MM.1S (cell line): ENCODE results near the gene STMN3.

Experiments used
- DNase-seq: peaks from one replicate; pipeline ENCODE4 v3.0.0-alpha.2; 2015
- H2AFZ ChIP-seq: fragments of 300-600 bp; sonication (generic); 2 replicates; pipeline ENCODE4 v1.6.0; 2016; ENCODE audit warnings: antibody characterized with exemption, low read length
- H3F3A ChIP-seq: fragments of 300-600 bp; sonication (generic); 2 replicates; pipeline ENCODE4 v1.6.1; 2016; ENCODE audit warnings: mild to moderate bottlenecking, antibody characterized with exemption, low read length, moderate library complexity, mixed read lengths; ENCODE audit not compliant: insufficient read depth
- H3K27ac ChIP-seq: fragments of 300-600 bp; sonication (generic); 2 replicates; pipeline ENCODE4 v1.5.1; 2016; ENCODE audit warnings: mild to moderate bottlenecking, low read length
- H3K27me3 ChIP-seq: fragments of 300-600 bp; sonication (generic); replicated peaks from 2 replicates; pipeline ENCODE4 v1.6.0; 2016; ENCODE audit warnings: low read length; ENCODE audit not compliant: insufficient read depth
- H3K36me3 ChIP-seq: fragments of 300-600 bp; sonication (generic); replicated peaks from 2 replicates; pipeline ENCODE4 v1.6.1; 2016; ENCODE audit warnings: mild to moderate bottlenecking, low read length, mixed read lengths; ENCODE audit not compliant: insufficient read depth
- H3K4me1 ChIP-seq: fragments of 300-600 bp; sonication (generic); 2 replicates; pipeline ENCODE4 v1.6.1; 2016; ENCODE audit warnings: low read length, mixed read lengths
- H3K4me2 ChIP-seq: fragments of 300-600 bp; sonication (generic); 2 replicates; pipeline ENCODE4 v1.6.0; 2016; ENCODE audit warnings: low read depth, low read length
- H3K4me3 ChIP-seq: fragments of 300-600 bp; sonication (generic); 2 replicates; pipeline ENCODE4 v1.5.1; 2016; ENCODE audit warnings: low read length, mixed read lengths
- H3K79me2 ChIP-seq: fragments of 300-600 bp; sonication (generic); 2 replicates; pipeline ENCODE4 v1.6.1; 2016; ENCODE audit warnings: mixed run types, low read length, mixed read lengths
- H3K9ac ChIP-seq: fragments of 300-600 bp; sonication (generic); 2 replicates; pipeline ENCODE4 v1.6.1; 2016; ENCODE audit warnings: low read length, mixed read lengths
- H3K9me2 ChIP-seq: fragments of 300-600 bp; sonication (generic); replicated peaks from 2 replicates; pipeline ENCODE4 v1.6.1; 2016; ENCODE audit warnings: mild to moderate bottlenecking, low read length, mixed read lengths; ENCODE audit not compliant: insufficient read depth
- H3K9me3 ChIP-seq: fragments of 300-600 bp; sonication (generic); replicated peaks from 2 replicates; pipeline ENCODE4 v1.6.1; 2016; ENCODE audit warnings: mild to moderate bottlenecking, low read length, mixed read lengths; ENCODE audit not compliant: insufficient read depth
- H4K20me1 ChIP-seq: fragments of 300-600 bp; sonication (generic); 2 replicates; pipeline ENCODE4 v1.6.1; 2016; ENCODE audit warnings: mild to moderate bottlenecking, low read length, moderate library complexity, mixed read lengths; ENCODE audit not compliant: insufficient read depth
- CTCF ChIP-seq: fragments of 300-600 bp; sonication (generic); IDR thresholded peaks from 2 replicates; pipeline ENCODE4 v1.5.1; 2016; ENCODE audit warnings: antibody characterized with exemption, low read length, mixed read lengths
- EZH2 ChIP-seq: fragments of 300-600 bp; sonication (generic); optimal IDR thresholded peaks from 2 replicates; pipeline ENCODE3; 2017; ENCODE audit warnings: low read depth, mild to moderate bottlenecking, antibody characterized with exemption, low read length, mixed read lengths
- EZH2phosphoT487 ChIP-seq: fragments of 300-600 bp; sonication (generic); IDR thresholded peaks from 2 replicates; pipeline ENCODE4 v1.6.1; 2018; ENCODE audit warnings: antibody characterized with exemption, low read length

STMN3 gene

DNA sequence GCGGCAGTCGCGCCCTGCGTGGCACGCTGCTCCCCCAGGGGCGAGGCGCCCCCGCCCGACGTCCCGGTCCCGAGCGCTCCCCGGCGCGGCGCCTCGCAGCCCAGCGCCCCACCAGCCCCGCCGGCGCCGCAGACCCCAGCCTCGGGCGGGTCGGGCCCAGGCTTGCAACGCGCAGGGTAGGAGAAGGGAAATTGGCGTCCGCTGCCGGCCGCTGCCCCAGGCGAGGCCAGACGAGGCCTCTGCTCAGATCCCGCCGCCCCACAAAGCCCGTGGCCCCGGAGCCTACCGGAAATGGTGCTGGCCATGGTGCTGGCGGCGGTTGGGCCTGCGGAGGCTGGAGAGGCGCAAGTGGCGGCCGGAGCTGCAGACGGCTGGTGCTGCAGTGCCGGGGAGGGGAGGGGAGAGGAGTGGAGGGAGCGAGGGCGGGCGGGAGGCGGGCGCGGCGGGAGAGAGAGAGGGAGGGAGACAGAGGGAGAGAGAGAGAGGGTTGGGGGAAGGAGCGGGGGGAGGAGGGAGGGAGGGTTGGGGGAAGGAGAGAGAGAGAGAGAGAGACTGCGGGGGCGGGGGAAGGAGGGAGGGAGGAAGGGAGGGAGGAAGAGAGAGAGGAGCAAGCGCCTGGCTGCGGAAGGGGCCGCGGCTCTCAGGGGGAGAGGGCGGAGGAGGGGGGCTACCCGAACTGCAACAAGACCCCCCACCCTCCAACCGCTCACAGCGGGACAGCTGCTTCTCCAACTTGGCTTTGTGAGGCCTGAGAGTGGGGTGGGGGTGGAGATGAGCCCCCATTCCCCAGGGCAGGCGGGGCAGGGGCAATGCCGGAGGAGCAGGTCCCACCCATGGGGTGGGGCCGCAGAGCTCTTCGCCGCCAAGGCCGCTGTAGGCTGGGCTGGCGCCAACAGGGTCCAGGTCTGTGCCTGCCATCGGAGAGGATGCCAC is at the start of gene STMN3:
STMN3 (minus strand) TSS at position 384 of the 933 bp plus-strand sequence; CDS start at position 305, 79 bp downstream.
- Histone ChIP-seq H3F3A (no peaks in the 10 kb centered on the region), H3K9me3 (no peaks in the 10 kb centered on the region), H2AFZ (no peak within 1 kb of the TSS), H3K9me2 (no peaks in the 10 kb centered on the region), H3K4me2 (no peak within 1 kb of the TSS), H3K79me2 (no peaks in the 10 kb centered on the region), H3K27ac (no peak within 1 kb of the TSS), H3K4me1 (no peaks in the 10 kb centered on the region), H3K36me3 (no peaks in the 10 kb centered on the region), H3K4me3 (no peak within 1 kb of the TSS), H3K27me3 (peaks cover 53% of the 10 kb centered on the region), H3K9ac (no peak within 1 kb of the TSS), H4K20me1 (no peaks in the 10 kb centered on the region)
- DNase-seq, result peak; percentile 70
- no peak for TF ChIP-seq EZH2phosphoT487
- TF ChIP-seq CTCF, result no peak
- TF ChIP-seq EZH2, result no peak

GRCh38 chr20:63702036-63702665 is 48.9 kb upstream of the STMN3 start:
- no peak for TF ChIP-seq EZH2phosphoT487
- TF ChIP-seq EZH2, result no peak
- TF ChIP-seq CTCF, result no peak
- Histone ChIP-seq H4K20me1 (peaks cover 4% of the 10 kb centered on the region; the same call in 1 of the 2 replicates), H3K4me3 (no peak overlapping the region), H3K4me1 (peaks cover 6% of the 10 kb centered on the region), H3F3A (peaks cover 7% of the 10 kb centered on the region; the same call in 1 of the 2 replicates), H3K4me2 (no peak overlapping the region), H3K27ac (no peak overlapping the region), H2AFZ (no peak overlapping the region), H3K27me3 (no peaks in the 10 kb centered on the region), H3K36me3 (no peaks in the 10 kb centered on the region; the same call in 1 of the 2 replicates), H3K79me2 (peaks cover 33% of the 10 kb centered on the region), H3K9me2 (no peaks in the 10 kb centered on the region), H3K9me3 (no peaks in the 10 kb centered on the region), H3K9ac (no peak overlapping the region)
- DNase-seq, result no peak

DNA sequence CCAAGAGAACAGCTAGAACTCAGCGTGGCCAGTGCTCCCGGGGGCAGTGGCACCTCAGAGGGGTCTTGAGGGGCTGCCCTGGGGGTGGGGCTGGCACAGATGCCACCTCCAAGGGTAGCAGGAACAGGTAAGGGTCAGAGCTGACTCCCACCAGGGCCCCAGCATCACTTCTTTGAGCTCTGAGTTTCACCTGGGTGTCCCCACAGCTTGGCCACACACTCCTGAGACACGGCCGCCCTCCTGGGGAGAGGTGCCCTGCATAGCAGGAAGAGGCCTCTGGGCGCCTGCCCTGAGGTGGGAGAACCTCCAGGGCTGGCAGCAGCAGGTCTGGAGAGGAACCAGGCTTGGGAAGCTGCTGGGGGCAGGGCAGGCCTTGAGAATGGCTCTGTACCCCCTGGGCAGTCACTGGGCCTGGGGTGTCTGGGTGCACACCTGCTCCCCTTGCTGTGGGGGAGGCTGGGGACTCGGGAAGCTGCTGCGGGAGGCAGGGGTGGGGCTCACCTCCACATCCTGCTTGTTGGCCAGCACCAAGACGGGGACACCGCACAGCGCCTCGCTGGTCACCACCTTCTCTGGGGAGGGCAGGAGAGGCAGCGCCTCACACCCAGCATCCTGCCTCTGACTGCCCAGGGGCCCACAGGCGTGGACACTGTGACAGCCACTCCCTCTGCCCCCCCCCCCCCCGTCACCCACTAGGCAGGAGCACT is 48.3 kb upstream of the STMN3 start:
- peaks cover 3% of the 10 kb centered on the region; the same call in 1 of the 2 replicates for H4K20me1 ChIP-seq
- H3K9me3 ChIP-seq, result no peaks in the 10 kb centered on the region
- no peaks in the 10 kb centered on the region for H3K9me2 ChIP-seq
- no peak for TF ChIP-seq EZH2phosphoT487
- no peak overlapping the region for H3K4me2 ChIP-seq
- no peak overlapping the region for H3K9ac ChIP-seq
- peaks cover 4% of the 10 kb centered on the region for H3K4me1 ChIP-seq
- H3K4me3 ChIP-seq, result no peak overlapping the region
- no peak overlapping the region for H3K27ac ChIP-seq
- H3F3A ChIP-seq, result peaks cover under 1% of the 10 kb centered on the region; the same call in 1 of the 2 replicates
- peaks cover 26% of the 10 kb centered on the region for H3K79me2 ChIP-seq
- DNase-seq, result no peak
- H2AFZ ChIP-seq, result no peak overlapping the region
- no peaks in the 10 kb centered on the region; the same call in 1 of the 2 replicates for H3K36me3 ChIP-seq
- H3K27me3 ChIP-seq, result no peaks in the 10 kb centered on the region
